Large intestine (tissue), 3 donors: ENCODE measurements around the gene EFCAB6. TPM values are rescaled to one million over a fixed set of nuclear protein-coding genes. Genes with fewer than 3 reads are reported as not detected.

Experiments used
- DNase-seq, 2 donors: peaks; one replicate each; pipeline versions ENCODE4 v3.0.0 to v3.0.0-alpha.2; 2013
- H3K27ac ChIP-seq: one replicate; pipeline ENCODE4 v1.5.1; 2013; ENCODE audit warnings: low read length
- H3K27me3 ChIP-seq: 2 replicates; pipeline ENCODE4 v1.6.1; 2013; ENCODE audit warnings: low read length; ENCODE audit not compliant: control insufficient read depth, insufficient read depth
- H3K36me3 ChIP-seq: 2 replicates; pipeline ENCODE4 v1.6.1; 2013; ENCODE audit warnings: low read length; ENCODE audit not compliant: control insufficient read depth, insufficient read depth
- H3K4me1 ChIP-seq: one replicate; pipeline ENCODE4 v1.6.1; 2013; ENCODE audit warnings: low read length; ENCODE audit not compliant: control insufficient read depth, insufficient read depth
- H3K4me3 ChIP-seq: one replicate; pipeline ENCODE4 v1.5.1; 2013; ENCODE audit warnings: low read length
- H3K9me3 ChIP-seq: one replicate; pipeline ENCODE4 v1.6.1; 2013; ENCODE audit warnings: mild to moderate bottlenecking, low read depth, low read length, moderate library complexity; ENCODE audit not compliant: control insufficient read depth
- WGBS: methylation state at CpG from one replicate; pipeline ENCODE4 v1.1.5; 2013; ENCODE audit warnings: low lambda C conversion rate; ENCODE audit not compliant: insufficient coverage; 5-methylcytosine and 5-hydroxymethylcytosine counted together
- polyA plus RNA-seq: library from polyadenylated mRNA; unstranded; fragments of 120-200 nt; gene quantifications from one replicate; pipeline ENCODE4 v1.2.1, GENCODE V29; 2013

Gene EFCAB6
- polyA plus RNA-seq, 1 donor = 1.5 TPM

DNA sequence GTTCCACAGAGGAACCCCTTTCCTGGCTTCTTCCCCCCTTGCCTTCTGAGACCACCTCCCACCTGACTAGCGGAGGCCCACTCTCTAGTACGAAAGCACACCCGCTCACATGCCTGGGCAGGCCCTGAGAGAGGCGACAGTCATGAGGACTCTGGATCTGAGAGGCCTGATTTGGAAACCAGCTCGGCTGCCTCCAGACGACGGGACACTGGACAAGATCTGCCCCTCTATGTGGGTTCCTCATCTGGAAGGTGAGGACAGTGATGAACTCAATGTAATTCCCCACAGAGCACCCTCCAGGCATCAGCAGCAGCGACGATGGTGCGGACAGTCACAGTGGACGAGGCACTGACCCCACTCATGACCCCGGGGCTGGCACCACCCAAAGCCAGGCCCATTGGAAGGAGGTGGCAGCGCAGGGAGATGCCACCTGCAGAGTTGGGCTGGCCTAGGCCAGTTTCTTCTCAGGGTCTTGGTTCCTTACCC, 42.7 kb upstream of the EFCAB6 start:
- H3K4me3 ChIP-seq = no peak overlapping the region
- H3K27me3 ChIP-seq = peaks cover 5% of the 10 kb centered on the region
- H3K36me3 ChIP-seq = no peaks in the 10 kb centered on the region
- no peaks in the 10 kb centered on the region for H3K9me3 ChIP-seq
- 92% methylated on average over 4 of the region's 13 CpGs for WGBS
- no peak for DNase-seq
- no peak overlapping the region for H3K27ac ChIP-seq
- no peaks in the 10 kb centered on the region for H3K4me1 ChIP-seq

DNA sequence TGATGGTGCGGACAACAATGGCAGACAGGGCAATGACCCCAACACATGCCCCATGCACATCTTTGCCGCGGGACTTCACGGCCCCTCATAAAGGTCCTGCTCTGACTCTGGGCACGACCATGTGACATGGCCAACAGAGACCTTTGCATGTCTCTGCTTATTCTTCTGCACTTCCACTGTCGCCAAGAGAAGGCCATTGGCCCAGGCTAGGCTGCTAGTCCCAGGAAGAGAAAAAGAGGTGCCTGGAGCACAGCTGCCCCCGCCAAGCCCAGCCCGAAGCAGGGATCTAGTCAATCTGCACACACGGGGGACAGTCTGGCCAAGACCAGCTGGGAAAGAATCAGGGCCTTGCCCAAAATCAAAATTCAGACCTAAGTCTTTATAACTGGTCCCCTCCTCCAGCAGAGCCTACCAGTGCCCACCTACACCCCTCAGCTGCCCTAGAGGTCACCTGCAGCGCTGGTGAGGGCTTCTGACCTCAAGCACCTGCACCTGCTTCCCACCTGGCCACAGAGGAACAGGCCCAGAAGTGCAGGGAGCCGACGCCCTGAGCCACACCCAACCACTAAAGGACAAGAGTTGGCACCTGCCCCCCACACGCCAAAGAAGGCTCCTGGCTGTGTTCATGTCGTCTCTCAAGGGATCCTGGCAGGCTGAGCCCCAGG, 42.1 kb upstream of the EFCAB6 start:
- H3K27me3 ChIP-seq = peaks cover 5% of the 10 kb centered on the region
- no peak for DNase-seq

GRCh38 chr22:43853328-43853931, 41.3 kb upstream of the EFCAB6 start:
- no CpG with 5 or more reads among the region's 10 CpGs for WGBS
- Histone ChIP-seq H3K4me1 (no peaks in the 10 kb centered on the region), H3K27ac (no peak overlapping the region), H3K9me3 (no peaks in the 10 kb centered on the region), H3K36me3 (no peaks in the 10 kb centered on the region), H3K4me3 (no peak overlapping the region), H3K27me3 (peaks cover 5% of the 10 kb centered on the region)
- no peak for DNase-seq

More for the DNA sequence above, 42.1 kb upstream of the EFCAB6 start:
- no peaks in the 10 kb centered on the region for H3K4me1 ChIP-seq
- H3K36me3 ChIP-seq = no peaks in the 10 kb centered on the region
- H3K9me3 ChIP-seq = no peaks in the 10 kb centered on the region
- H3K27ac ChIP-seq = no peak overlapping the region
- no peak overlapping the region for H3K4me3 ChIP-seq
- no CpG with 5 or more reads among the region's 14 CpGs for WGBS

DNA sequence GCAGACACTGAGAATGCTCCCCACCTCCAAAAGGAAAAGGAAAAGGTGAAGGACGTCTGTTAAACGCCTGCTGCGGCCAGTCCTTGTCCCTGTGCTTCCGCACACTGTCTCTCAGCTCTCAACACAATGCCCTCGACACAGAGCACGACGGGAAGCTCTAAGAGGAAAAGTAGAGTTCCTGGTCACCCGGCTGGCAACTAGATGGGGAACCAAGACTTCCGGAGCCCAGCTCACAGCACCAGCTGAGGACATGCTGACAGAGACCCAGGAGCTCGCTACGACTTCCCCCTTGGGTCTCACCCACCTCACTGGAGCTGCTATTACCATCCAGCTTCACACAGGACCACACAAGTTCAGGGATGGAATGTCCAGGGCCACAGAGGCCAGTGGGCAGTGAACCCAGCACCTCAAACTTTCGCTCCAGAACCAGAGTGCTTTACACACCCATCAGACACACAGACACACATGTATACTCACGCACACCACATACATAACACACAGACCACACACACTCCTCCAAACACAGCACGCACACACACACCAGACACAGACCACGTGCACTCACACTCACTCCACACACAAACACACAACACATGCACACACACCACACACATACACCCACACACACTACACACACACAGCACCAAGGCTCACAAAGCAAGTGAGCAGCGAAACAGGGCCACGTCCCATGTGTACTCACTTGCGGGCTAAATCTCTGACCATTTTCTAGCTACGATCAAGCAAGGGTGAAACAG, 40.6 kb upstream of the EFCAB6 start:
- no CpG with 5 or more reads among the region's 19 CpGs for WGBS
- Histone ChIP-seq H3K27me3 (peaks cover 5% of the 10 kb centered on the region), H3K27ac (no peak overlapping the region), H3K4me1 (no peaks in the 10 kb centered on the region), H3K36me3 (no peaks in the 10 kb centered on the region), H3K9me3 (no peaks in the 10 kb centered on the region), H3K4me3 (no peak overlapping the region)
- no peak for DNase-seq

- WGBS = no CpG with 5 or more reads among the region's 3 CpGs
- DNase-seq = no peak
- Histone ChIP-seq H3K4me3 (no peak overlapping the region), H3K9me3 (no peaks in the 10 kb centered on the region), H3K36me3 (no peaks in the 10 kb centered on the region), H3K27me3 (peaks cover 5% of the 10 kb centered on the region), H3K4me1 (no peaks in the 10 kb centered on the region), H3K27ac (no peak overlapping the region)
These were observed 39.8 kb upstream of the EFCAB6 start for GRCh38 chr22:43851979-43852307.

GRCh38 chr22:43851058-43851978, 39.2 kb upstream of the EFCAB6 start:
- H3K27me3 ChIP-seq = peaks cover 5% of the 10 kb centered on the region
- H3K9me3 ChIP-seq = no peaks in the 10 kb centered on the region
- no peak for DNase-seq
- H3K36me3 ChIP-seq = no peaks in the 10 kb centered on the region
- no peak overlapping the region for H3K4me3 ChIP-seq
- WGBS = 40% methylated on average over 1 of the region's 13 CpGs
- no peaks in the 10 kb centered on the region for H3K4me1 ChIP-seq
- H3K27ac ChIP-seq = no peak overlapping the region

- no peak overlapping the region for H3K27ac ChIP-seq
- H3K4me3 ChIP-seq = no peak overlapping the region
- WGBS = 50% methylated on average over 2 of the region's 12 CpGs
- H3K36me3 ChIP-seq = no peaks in the 10 kb centered on the region
- no peak for DNase-seq
- H3K27me3 ChIP-seq = peaks cover 5% of the 10 kb centered on the region
- H3K4me1 ChIP-seq = no peaks in the 10 kb centered on the region
- no peaks in the 10 kb centered on the region for H3K9me3 ChIP-seq
These were observed 38.4 kb upstream of the EFCAB6 start for GRCh38 chr22:43850529-43850928.

DNA sequence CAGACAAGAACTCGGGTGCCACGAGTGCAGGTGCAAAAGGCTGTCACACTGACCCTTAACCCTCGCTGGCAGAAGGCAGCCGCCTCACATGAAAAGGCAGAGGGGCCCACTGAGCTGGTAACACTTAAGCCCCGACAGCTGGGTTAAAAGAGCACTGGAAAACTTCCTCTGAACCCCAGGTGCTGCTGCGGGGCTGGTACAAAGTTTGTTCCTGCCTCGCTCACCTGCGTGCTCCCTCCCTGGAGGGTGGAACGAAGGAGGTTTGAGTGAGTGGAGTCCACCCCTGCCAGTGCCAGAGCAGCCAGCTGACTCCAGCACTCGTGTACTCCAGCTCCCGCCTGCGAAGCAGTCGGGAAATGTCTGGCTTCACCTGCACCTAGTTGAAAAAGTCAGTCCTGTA, 37.6 kb upstream of the EFCAB6 start:
- Histone ChIP-seq H3K4me1 (no peaks in the 10 kb centered on the region), H3K36me3 (no peaks in the 10 kb centered on the region), H3K27me3 (peaks cover 5% of the 10 kb centered on the region), H3K27ac (no peak overlapping the region), H3K9me3 (no peaks in the 10 kb centered on the region), H3K4me3 (no peak overlapping the region)
- WGBS = no CpG with 5 or more reads among the region's 13 CpGs
- DNase-seq = peak in 1 of 2 donors; percentile 19

DNA sequence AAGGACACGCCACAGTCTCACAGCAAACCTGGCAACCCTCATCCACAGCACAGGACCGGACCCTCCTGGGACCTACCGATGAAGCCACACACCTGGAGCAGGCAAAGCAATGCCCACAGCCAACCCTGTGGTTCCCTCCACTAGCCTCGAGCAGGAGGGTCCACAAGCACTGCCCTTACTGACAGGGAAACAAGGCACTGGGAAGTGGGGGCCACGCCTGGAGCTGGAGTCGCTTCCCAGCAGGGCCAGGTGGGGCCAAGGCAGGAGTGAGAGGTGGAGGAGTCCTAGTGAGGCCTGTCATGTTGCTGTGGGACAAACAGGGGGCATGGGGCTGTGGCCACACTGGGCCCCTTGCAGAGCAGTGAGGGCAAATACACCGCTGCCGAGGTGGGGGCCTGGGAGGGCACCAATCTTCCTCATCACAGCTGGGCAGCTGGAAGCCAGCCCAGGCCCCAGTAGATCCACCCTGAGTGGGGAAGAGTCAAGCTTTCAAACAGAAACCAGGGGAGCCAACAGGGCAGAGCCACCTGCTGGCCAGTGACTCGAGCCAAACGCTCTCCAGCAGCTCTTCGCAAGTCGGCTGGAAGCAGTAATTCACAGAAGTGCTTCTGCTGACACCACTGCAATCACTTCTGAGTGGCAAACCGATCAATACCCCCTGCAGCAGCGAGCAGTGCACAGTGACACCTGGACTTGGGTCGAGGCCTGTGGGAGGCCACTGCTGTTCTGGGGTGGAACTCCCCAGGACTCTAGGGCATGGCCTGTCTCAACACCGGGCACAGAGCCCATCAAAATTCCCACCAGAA, 36.5 kb upstream of the EFCAB6 start:
- WGBS = no CpG with 5 or more reads among the region's 16 CpGs
- Histone ChIP-seq H3K27me3 (peaks cover 5% of the 10 kb centered on the region), H3K4me1 (no peaks in the 10 kb centered on the region), H3K9me3 (no peaks in the 10 kb centered on the region), H3K4me3 (no peak overlapping the region), H3K27ac (no peak overlapping the region), H3K36me3 (no peaks in the 10 kb centered on the region)
- peak in 1 of 2 donors; percentile 28 for DNase-seq
